Measurements from ENCODE around the gene KCNQ1. TPM values are rescaled to one million over a fixed set of nuclear protein-coding genes. Genes with fewer than 3 reads are reported as not detected.

The KCNQ1 gene
- total RNA-seq, 1 donor from 2014 or later = 1.1 TPM

- no peak for DNase-seq (ENCODE audit: extremely low read depth, low read depth, low spot score)
Measured at GRCh38 chr11:2703363-2704141, 258.7 kb downstream of the KCNQ1 start.

DNA sequence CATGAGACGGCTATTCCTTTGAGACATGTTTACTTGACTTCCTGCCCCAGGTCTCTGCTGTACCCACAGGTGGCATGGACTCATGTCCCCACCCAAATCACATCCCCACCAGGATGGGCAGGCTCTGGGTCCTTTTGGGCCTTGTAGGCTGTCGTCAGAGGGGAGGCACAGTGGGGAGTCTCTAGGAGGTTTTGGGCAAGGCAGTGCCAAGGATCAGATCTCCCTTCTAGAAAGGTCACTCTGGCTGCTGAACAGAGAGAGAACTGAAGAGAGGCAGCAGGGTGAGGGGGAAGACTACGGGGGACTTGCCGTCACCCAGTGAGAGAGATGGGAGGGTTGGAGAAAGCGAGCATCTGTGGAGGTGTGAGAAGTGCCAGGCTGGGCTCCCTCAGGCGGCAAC is 259.5 kb downstream of the KCNQ1 start:
- no peak for DNase-seq (ENCODE audit: extremely low read depth, low read depth, low spot score)

- no peak for DNase-seq (ENCODE audit: extremely low read depth, low read depth, low spot score)
Measured at GRCh38 chr11:2704896-2705606, 260.2 kb downstream of the KCNQ1 start.

GRCh38 chr11:2706321-2706720 is 261.5 kb downstream of the KCNQ1 start:
- no peak for DNase-seq (ENCODE audit: extremely low read depth, low read depth, low spot score)

- no peak for DNase-seq (ENCODE audit: extremely low read depth, low read depth, low spot score)
Measured at GRCh38 chr11:2707736-2708135, 262.9 kb downstream of the KCNQ1 start.

DNA sequence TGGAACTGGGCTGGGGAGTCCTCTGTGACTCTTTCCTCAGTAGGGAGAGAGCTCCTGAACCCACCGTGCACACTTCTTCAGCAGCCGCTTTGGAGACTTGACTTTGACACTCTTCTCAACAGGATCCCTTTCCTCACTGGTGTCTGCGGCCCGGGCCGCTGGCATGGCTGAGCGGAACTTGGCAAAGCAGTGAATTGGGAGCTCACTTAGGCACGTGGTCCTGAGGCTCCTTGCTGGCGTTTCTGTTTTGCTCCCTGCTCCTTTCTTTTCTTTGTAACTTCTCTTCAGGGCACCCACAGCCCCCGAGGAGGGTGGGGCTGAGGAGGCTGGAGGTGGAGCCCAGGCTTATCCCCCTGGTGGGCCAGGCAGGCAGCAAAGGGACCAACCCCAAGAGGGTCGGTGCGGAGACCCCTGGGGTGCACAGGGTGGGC is 263.4 kb downstream of the KCNQ1 start:
- no peak for DNase-seq (ENCODE audit: extremely low read depth, low read depth, low spot score)

- no peak for DNase-seq (ENCODE audit: extremely low read depth, low read depth, low spot score)
Measured at GRCh38 chr11:2708757-2709281, 264.0 kb downstream of the KCNQ1 start.

- no peak for DNase-seq (ENCODE audit: extremely low read depth, low read depth, low spot score)
Measured at GRCh38 chr11:2709429-2709828, 264.6 kb downstream of the KCNQ1 start.

DNA sequence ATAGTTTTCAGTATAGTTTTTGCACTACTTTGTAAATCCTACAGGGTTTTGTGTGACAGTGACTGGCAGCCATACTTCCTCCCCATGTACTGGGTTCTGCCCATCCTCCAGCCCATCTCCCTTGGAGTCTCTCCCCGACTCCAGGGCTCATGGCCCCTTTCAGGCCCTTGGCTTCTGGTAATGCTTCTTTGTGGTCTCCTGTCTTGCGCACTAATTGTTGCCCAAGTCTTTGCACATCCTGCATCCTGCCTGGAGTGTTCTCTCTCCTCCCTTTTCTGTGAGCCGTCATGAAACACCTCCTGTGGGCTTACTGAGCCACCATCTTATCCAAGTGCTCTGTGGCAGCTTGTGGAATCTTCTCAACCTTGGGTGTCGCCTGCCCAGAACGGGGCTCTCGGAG is 266.4 kb downstream of the KCNQ1 start:
- DNase-seq (ENCODE audit: extremely low read depth, low read depth, low spot score) = no peak

- no peak for DNase-seq (ENCODE audit: extremely low read depth, low read depth, low spot score)
Measured at GRCh38 chr11:2713094-2713493, 268.3 kb downstream of the KCNQ1 start.

DNA sequence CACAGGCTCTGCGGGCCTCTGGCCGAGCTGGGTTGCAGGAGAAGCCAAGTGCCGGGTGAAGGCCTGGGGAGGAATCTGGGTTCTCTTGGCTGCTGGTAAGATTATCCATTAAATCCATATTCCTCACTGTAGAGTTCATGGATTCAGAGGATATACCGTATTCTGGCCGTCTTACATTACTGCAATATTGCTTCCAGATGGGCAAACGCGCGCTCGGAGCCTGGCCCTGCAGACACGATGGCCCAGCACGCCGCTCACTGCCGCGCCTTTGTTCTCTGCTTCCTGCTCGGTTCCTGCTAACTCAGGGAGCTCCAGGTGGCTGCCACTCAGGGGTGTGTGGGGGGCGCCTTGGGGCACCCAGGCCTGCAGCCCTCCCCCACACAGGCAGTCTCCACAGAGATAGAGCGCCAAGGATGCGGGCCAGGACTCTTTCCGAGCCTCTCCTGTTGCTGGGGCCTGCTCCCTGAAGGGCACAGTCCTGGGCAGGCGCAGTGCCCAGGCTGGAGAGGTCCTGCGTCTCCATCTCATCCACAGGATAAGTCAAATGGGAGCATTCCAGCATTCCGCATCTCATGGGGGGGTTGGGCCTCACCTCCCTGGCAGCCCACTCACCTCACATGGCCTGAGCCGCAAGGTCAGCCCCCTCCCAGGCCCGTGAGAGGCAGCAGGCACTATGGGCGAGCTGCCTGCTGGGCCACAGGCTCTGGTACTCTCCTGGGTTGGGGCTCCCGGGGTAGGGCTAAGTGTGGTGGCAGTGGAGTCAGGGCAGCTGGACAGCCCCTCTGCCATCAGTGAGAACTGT is 269.1 kb downstream of the KCNQ1 start:
- no peak for DNase-seq (ENCODE audit: extremely low read depth, low read depth, low spot score)

- no peak for DNase-seq (ENCODE audit: extremely low read depth, low read depth, low spot score)
Measured at GRCh38 chr11:2714463-2714800, 269.6 kb downstream of the KCNQ1 start.

DNA sequence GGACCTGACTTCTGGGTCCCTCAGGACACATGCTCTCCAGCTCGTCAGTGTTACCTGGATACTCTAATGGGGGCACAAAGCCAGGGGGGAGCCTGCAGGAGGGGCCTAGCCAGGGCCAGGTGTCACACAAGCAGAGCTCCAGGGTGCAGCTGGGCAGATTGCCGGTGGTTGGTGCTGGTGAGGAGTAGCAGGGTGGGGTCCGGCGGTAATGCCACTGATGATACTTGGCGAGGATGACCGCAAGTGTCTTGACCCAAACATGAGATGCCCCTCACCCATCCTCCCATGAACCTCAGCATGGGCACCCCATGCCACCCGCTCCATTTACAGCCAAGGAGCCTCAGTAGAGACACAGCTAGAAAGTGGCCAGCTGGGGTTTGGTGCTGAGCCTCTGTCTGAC is 270.1 kb downstream of the KCNQ1 start:
- no peak for DNase-seq (ENCODE audit: extremely low read depth, low read depth, low spot score)

DNA sequence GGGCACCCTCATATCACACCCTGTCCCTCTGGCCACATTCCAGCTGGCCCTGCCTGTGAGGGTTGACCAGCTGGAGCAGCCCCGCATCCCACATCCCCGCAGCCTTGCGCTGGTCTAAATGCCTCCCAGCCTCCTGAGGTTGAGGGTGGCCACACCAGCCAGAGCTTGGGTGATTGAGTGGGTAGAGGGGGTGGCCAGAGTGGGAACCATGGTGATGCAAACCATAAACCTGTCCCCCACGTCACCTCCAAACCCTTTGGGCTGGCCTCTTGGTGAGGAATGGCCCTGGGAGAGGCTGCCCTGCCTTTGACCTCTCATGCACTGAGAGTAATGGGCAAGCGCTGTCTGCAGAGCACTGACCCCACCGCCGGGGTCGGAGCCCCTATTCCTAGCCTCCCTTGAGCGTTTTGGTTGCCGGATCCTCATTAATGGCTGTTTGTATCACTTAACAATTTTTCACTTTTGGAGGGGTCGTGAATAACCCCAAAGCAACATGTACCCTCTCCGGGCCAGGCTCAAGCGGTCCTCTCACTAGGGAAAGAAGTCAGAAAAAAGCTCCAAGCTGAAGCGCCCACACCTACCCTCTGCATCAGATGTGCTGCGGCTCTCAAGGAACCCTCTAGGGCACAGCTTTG is 271.0 kb downstream of the KCNQ1 start:
- no peak for DNase-seq (ENCODE audit: extremely low read depth, low read depth, low spot score)

DNA sequence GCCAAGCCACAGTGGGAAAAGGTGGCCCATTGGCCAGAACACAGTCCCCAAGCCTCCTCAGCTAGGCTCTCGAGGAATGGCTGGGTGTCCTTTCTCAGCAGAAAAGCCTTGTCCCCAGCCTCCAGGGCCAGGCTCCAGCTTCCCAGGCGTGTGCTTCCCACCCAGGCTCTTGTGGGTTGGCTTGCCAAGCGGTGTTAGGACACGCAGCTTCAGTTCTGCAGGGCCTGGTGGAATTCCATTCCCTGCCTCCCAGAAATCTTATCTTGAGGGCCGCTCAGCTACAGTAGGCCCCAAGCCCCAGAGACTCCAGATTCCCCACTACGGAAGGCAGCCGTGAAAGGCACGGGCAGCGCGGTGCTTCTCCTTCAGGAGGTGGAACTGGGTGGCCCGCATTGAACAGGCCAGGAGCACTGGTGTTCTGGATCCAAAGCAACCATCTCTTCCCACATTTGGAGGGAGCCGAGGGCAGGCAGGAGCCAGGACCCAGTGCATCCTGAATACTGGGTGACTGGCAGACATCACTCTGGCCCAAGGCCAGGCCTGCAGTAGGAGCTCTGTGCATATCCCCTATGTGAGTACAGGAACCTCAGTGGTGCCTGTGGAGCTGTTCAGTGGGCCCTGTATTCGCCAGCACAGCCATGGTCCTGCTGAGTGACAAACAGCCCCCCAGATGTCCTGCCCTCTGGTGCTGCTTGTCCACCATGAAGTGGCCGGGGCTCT is 271.7 kb downstream of the KCNQ1 start:
- DNase-seq (ENCODE audit: extremely low read depth, low read depth, low spot score) = no peak

DNA sequence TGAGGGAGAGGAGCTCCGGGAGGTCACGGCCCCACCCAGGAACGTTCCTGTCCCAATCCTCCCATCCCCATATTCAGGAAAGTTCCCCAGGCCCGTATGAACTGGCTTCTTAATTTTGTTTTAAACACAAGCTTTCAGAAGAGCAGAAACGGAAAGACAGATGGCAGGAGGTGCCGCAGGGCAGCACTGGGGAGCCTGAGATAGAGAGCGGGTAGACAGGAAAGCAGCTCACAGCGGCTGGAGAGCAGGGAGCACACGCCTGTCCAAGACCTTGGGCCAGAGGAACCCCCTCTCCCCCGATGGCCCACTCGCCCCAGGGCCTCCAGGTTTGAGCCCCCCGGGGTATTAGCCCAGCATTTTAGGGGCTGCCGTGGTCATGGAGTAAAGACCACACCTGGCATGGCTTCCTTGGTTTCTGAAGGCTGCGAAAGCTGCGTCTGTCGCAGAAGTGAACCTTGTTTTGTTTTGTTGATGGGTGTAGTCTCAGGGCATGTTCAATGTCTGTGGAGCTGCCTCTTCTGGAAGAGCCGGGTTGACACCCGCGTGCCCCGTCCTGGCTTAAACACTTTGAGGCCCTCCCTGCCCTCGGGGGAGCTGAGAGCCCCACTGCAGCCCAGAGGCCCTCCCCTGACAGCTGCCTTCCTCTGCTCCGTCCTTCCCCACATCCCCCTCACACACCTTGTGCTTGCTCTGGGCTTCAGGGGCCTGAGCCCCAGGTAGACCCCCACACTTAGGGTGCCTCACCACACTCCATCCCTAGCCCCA is 272.9 kb downstream of the KCNQ1 start:
- no peak for DNase-seq (ENCODE audit: extremely low read depth, low read depth, low spot score)

DNA sequence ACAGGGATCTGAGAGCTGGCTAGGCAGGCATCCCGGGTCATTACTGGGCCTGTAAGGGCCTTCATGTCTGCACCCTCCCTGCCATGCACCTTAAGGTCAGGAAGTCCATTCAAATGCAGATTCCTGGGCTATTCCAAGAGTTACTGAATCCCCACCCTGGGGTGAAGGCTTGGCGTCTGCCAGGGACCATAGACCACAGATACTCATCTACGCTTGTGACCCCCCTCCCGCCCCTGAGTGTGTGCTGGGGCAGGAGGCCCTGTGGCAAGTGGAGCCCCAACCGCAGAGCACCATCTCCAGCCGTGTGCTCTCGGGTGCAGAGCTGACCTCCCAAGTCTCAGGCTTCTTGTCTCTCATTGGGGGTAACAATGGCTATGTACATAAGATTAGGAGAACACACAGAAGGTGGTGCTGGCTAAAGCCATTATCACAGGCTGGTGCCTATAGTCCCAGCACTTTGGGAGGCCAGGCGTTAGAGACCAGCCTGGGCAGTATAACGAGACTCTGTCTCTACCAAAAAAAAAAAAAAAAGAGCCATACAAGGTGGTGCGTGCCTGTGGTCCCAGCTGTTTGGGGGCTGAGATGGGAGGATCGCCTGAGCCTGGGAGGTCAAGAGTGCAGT is 274.1 kb downstream of the KCNQ1 start:
- no peak for DNase-seq (ENCODE audit: extremely low read depth, low read depth, low spot score)

GRCh38 chr11:2719831-2720590 is 275.2 kb downstream of the KCNQ1 start:
- DNase-seq (ENCODE audit: extremely low read depth, low read depth, low spot score) = no peak
